HG03097 (cell line): Measurements from ENCODE around the gene ZNF610.
A peak's percentile ranks its signal among the peaks of the same experiment; 100 is the strongest.
"Not testable (repeated sequence)": the region's sequence is repeated elsewhere in the genome, so short reads cannot be mapped to it uniquely, and the experiment has no call there.

Experiments
- ATAC-seq: cut with Tn5 transposase; IDR thresholded peaks from one replicate; pipeline ENCODE4 v1.9.1; 2021; ENCODE audit not compliant: unreplicated experiment, low FRiP score

The ZNF610 gene

GRCh38 chr19:52336117-52336790 lies at the start of gene ZNF610:
Gene ZNF610, plus strand, starts transcription at chr19:52336243. Its CDS starts 12,930 bp downstream, at chr19:52349173.
- peak; percentile 96 for ATAC-seq

GRCh38 chr19:52286256-52286655 lies 49.8 kb upstream of the ZNF610 start:
- ATAC-seq = no peak

GRCh38 chr19:52291781-52292180 lies 44.3 kb upstream of the ZNF610 start:
- no peak for ATAC-seq

- ATAC-seq = not testable (repeated sequence)
These were observed 43.1 kb upstream of the ZNF610 start for GRCh38 chr19:52292946-52293345.

GRCh38 chr19:52296400-52296772 lies 39.7 kb upstream of the ZNF610 start:
- no peak for ATAC-seq

- peak; percentile 48 for ATAC-seq
These were observed 39.1 kb upstream of the ZNF610 start, which contains the start of gene ZNF480 for GRCh38 chr19:52296773-52297600. Gene ZNF480, plus strand, starts transcription at chr19:52297169. Its CDS starts 3,244 bp downstream, at chr19:52300413.

GRCh38 chr19:52297601-52298364 lies 38.3 kb upstream of the ZNF610 start:
- ATAC-seq = peak; percentile 23

- no peak for ATAC-seq
These were observed 28.8 kb upstream of the ZNF610 start for GRCh38 chr19:52307275-52307674.

GRCh38 chr19:52322429-52322828 lies 13.6 kb upstream of the ZNF610 start:
- ATAC-seq = no peak

GRCh38 chr19:52331757-52332156 lies 4.3 kb upstream of the ZNF610 start:
- no peak for ATAC-seq

- ATAC-seq = peak; percentile 33
These were observed 301 bp upstream of the ZNF610 start for GRCh38 chr19:52335768-52336116.

GRCh38 chr19:52336791-52337381 lies 843 bp downstream of the ZNF610 start:
- no peak for ATAC-seq

GRCh38 chr19:52339022-52339421 lies 3.0 kb downstream of the ZNF610 start:
- not testable (repeated sequence) for ATAC-seq

- ATAC-seq = no peak
These were observed 7.5 kb downstream of the ZNF610 start for GRCh38 chr19:52343548-52343947.

GRCh38 chr19:52345162-52345561 lies 9.1 kb downstream of the ZNF610 start:
- ATAC-seq = no peak

- no peak for ATAC-seq
These were observed 15.5 kb downstream of the ZNF610 start for GRCh38 chr19:52351512-52351911.

- no peak for ATAC-seq
These were observed 30.4 kb downstream of the ZNF610 start for GRCh38 chr19:52366414-52366824.

GRCh38 chr19:52369559-52370340 lies 33.7 kb downstream of the ZNF610 start, which contains the start of gene ZNF880:
Gene ZNF880, plus strand, starts transcription at chr19:52369923. Its CDS starts 43 bp downstream, at chr19:52369966.
- ATAC-seq = peak; percentile 73

- no peak for ATAC-seq
These were observed 34.3 kb downstream of the ZNF610 start for GRCh38 chr19:52370341-52370710.

- no peak for ATAC-seq
These were observed 55.1 kb downstream of the ZNF610 start for GRCh38 chr19:52391135-52391534.
